ENCODE data around the gene C4orf51.
"Not testable (repeated sequence)": the region's sequence is repeated elsewhere in the genome, so short reads cannot be mapped to it uniquely, and the experiment has no call there.

The C4orf51 gene

DNA sequence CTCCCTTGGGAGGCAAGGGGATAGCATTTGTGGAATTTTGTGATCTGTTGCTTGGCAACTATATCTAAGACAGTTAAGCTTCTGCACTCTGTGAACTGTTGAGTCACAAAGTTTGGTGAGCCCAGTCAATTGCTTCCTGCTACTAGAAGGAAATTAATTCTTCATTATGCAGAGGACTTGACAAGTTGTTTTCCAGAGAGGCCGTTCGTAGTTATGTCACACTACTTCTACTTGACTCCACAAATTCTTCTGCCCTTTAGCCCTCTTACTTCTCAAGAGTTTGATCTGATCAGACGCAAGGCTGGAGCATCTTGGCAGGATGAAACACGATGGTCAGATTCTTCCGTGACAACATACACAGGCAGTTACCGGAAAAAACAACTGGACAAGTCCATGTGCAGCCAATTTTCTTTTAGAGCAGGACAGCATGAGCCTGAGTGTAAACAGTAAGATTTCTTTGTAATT, at the start of gene C4orf51:
TSS of gene C4orf51 (plus strand) at position 156 of the 465 bp plus-strand sequence. CDS start at position 214, 58 bp downstream.
- DNase-seq, result no peak

DNA sequence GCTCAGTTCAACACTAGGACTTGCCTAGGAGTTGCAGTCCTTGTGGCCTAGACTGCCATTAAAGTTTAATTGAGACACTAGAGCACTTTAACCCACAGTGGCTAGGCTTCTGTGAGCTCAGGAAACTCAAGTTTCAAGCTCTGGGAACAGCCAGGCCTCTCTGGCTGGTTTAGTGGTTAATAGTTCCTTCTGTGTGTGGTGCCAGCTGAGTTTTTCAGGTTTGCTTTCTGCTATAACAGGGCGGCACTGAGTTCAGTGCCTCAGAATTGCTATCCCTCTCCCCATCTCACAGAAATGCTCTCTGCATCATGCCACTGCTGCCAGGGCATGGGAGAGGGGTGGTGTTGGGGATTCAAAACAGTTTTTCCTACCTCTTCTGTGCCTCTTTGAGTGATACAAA, 44.8 kb upstream of the C4orf51 start:
- DNase-seq, result no peak

DNA sequence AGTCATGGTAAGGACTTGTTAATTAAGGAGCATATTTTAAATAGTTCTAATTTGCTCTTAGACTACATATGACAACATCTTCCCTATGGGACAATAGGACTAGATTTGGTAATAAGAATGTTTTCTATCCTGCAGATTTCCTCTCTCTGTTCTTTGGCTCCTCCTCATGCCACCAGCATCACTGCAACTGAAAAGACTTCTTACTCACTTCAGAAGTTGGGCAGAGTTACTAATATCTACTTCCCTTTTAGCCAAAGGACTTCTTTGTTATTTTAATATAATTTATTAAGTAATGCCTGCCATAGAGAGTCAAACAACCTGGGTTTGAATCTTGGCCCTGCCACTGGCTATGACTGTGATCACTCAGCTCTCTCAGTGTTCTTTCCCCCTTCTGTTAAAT, 44.3 kb upstream of the C4orf51 start:
- DNase-seq, result no peak

DNA sequence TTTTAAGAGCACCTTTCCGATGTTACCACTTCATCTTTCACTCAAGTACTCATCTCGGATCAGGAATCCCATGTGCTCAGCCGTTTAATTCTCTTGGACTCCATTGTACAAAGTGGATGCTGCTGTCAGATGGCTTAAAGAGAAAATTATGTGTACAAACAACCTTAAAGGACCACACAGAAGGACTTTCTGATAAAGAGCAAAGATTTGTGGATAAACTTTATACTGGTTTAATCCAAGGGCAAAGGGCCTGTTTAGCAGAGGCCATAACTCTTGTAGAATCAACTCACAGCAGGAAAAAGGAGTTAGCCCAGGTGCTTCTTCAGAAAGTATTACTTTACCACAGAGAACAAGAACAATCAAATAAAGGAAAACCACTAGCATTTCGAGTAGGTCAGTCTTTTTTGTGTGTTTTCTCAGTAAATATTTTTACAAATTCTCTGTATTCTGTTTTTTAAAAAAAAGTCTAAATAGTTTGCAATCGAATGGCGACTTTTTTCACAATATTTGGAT, 40.7 kb upstream of the C4orf51 start:
- no peak for DNase-seq

DNA sequence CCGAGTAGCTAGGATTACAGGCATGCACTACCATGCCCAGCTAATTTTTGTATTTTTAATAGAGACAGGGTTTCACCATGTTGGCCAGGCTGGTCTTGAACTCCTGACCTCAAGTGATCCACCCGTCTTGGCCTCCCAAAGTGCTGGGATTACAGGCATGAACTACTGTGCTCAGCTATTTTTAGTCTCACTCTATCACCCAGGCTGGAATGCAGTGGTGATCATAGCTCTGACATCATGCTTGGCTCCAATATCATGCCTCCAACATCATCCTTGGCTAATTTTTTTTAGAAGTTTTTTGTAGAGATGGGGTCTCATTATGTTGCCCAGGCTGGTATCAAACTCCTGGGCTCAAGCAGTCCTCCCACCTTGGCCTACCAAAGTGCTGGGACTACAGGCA, 39.7 kb upstream of the C4orf51 start:
- DNase-seq, result not testable (repeated sequence)

DNA sequence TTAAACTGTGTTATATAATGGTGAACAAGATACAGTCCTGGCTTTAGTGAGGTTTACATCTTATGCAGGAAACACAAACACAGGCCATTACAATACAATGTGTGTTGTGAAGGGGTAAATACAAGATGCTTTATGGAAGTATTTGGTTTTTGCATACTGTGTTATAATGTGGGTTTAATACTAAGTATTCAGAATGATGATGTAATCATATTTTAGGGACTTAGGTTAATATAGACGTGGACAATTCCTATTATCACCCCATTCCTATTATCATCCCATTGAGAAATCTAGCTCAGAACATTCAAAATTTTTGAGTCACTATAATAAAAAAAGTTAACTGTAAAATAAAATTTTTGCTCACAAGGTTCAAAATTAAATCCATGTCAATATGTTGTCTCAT, 36.7 kb upstream of the C4orf51 start:
- no peak for DNase-seq

DNA sequence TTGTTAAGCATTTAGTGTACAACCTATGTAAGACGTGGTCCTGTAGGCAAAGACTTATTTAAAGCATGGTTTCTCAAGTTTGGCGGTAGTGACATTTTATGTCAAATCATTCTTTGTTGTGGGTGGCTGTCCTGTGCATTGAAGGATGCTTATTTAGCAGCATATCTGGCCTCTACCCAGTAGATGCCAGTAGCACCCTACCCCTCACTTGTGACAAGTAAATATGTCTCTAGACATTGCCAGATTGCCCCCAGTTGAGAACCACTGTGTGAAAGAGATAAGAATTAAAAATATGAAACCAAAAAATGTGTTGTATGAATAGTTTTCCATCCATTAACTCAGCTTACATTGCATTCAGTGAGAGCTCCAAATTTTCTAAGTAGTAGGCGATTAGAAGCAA, 35.2 kb upstream of the C4orf51 start:
- DNase-seq, result no peak

DNA sequence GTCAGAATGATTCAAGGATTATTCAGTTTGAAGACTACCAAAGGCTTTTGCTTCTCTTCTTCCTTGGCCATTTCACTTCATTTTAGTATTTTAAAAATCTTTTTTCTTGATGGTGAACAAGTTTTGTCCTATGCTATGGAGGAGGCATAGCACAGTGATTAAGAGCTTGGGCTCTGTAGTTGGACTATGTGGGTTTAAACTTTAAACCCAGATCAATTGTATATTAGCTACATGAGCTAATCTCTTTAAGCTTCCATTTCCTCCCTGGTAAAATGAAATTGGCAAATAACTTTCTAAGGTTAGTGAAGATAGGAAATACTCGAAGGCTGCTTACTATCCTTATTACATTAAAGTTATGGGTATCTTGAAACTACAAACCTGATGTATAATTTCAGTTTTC, 23.8 kb upstream of the C4orf51 start:
- DNase-seq, result no peak

DNA sequence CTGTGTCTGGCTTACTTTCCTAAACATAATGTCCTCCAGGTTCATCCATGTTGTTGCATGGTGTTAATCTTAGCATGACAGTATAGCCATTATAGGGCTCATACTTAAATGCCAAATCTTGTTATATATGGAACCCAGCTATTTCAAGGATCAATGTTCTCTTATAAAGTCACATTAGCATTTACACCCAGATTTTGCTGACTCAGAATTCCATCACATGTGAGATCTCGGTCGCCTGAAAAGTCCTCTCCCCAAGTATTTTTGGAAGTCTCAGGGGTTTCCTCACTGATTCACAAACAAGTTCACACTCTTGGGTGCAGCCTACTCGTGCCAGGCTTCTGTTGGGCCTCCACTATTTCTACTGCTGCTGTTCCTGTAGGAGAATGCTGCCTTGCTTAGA, 19.9 kb upstream of the C4orf51 start:
- DNase-seq, result no peak

DNA sequence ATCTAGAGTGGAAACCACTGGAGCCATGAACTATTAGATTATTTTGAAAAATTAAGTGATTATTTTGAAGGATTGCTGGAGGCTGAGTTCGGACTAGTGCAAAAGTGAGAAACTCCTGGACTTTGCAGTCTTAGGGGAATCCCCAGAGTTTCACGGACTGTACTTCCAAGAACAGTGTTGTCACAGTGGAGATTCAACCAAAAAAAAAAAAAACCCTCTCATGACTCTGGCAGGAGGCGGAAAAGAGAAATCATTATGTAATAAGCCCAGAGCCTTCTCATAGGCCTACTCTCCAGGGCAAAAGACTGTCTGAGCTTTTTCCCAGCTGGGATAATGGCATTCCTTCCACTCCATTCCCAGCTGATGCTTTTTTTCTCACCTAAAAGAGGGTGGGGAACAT, 16.8 kb upstream of the C4orf51 start:
- no peak for DNase-seq

DNA sequence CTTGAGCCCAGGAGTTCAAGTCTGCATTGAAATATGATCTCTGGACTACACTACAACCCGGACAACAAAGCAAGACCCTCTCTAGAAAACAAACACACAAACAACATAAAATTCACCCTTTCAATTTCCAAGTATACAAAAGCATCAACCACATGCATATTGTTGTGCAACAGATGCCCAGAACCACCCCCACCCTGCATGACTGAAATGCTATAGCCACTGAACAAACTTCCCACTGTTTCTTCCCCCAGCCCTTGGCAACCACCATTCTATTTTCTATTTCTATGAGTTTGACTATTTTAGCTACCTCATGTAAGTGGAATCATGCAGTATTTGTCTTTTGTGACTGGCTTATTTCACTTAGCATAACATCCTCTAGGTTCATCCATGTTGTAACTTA, 14.2 kb upstream of the C4orf51 start:
- no peak for DNase-seq

DNA sequence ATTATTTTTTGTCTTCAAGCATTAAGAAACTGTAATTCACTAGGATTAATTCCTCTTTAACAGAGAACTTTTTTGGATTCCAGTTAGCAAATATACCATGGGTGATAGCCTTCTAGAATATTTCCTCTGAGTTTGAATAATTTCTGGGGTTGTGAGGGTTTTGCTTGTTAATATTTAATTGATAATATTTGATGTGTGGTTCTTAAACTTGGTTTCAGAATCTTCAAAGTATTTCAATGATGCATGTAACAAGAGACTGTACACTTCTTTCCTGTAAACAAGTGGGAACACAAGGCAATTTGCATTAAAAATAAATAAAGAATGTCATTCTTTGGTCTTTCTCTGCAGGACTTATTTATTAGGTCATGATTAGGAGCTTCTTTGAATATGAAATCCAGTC, 9.5 kb upstream of the C4orf51 start:
- DNase-seq, result no peak

DNA sequence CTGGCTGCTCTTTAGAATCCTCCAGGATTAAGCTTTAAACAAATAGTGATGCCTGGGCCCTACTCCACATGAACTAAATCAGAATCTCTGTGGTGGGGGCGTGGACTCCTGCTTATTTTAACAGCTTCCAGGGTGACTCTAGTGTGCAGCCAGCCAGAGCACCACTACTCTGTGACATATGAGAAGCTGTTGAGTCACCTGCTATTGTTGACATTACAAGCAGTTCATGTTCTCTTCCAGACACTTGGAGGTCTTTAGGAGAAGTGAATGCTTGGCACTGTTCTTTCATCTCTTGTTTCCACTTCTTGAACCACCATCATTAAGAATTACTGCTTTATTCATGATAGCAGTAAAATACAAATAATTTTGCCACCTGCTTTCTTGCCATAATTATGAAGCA, 426 bp upstream of the C4orf51 start:
- no peak for DNase-seq

DNA sequence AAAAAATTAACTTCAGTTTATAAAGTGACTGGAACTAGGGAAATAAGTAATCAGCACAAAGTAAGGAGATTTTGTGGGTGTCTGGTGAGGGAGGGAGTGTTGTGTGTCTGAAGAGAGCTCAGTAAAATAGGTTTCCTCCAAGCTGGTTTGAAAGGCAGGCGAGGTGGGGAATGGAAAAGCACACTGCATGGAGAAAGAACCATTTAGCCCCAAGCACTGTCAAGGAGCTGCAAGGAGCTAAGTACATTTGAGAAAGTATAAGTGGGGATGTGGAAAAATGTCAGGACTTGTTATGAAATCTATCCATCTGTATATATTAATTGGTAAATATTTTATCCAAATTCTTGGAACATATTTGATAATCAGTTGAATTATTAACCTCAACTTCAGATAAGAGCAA, 956 bp downstream of the C4orf51 start:
- no peak for DNase-seq

DNA sequence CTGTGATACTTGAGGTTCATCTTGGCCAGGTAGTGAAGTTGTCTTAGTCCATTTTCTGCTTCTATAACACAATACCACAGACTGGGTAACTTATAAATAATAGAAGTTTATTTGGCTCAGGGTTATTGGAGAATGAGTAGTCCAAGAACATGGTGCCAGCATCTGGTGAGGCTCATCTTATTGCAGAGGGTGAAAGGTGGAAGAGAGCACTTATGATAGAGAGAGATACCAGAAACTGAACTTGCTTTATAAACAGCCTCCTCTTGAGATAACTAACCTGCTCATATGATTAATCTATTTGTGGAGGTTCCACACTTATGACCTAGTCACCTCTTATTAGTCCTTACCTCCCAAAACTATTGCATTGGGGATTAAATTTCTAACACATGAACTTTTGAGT, 1.6 kb downstream of the C4orf51 start:
- no peak for DNase-seq

DNA sequence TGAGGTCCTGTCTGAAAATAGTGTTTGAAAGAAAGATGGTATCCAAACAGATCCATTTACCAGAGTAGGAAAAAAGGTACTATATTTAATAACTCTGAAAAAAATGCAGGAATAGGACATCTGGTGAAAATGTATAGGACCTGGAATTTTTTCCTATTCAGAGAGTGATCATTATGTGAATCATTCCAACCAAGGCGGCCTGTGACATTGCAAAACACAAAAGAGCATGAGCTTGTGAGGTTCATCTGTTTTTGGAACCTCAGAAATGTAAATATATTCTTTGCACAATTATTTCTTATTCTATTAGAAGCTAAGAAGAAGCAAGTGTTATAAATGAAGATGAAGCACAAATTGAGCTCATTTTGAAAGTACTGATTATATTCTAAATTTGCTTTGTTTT, 2.0 kb downstream of the C4orf51 start:
- DNase-seq, result no peak

DNA sequence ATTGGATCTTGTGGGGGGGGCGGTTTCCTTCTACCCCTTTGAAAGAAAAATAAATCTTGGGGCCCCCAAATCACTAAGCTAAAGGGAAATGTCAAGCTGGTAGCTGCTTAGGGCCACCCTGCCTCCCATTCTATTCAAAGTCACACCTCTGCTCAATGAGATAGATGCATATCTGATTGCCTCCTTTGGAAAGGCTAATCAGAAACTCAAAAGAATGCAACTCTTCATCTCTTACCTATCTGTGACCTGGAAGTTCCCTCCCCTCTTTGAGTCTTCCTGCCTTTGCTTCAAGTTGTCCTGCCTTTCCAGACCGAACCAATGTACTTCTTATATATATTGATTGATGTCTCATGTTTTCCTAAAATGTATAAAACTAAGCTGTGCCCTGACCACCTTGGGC, 7.0 kb downstream of the C4orf51 start:
- DNase-seq, result no peak

DNA sequence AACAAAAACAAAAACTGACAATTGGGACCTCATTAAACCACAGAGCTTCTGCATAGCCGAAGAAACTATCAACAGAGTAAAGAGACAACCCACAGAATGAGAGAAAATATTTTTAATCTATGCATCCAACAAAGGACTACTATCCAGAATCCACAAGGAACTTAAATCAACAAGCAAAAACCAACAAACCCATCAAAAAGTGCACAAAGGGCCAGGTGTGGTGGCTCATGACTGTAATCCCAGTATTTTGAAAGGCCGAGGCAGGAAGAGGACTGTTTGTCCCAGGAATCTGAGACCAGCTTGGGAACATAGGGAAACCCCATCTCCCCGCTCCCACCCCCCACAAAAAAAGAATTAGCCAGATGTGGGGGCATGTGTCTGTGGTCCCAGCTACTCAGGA, 10.7 kb downstream of the C4orf51 start:
- DNase-seq, result no peak

DNA sequence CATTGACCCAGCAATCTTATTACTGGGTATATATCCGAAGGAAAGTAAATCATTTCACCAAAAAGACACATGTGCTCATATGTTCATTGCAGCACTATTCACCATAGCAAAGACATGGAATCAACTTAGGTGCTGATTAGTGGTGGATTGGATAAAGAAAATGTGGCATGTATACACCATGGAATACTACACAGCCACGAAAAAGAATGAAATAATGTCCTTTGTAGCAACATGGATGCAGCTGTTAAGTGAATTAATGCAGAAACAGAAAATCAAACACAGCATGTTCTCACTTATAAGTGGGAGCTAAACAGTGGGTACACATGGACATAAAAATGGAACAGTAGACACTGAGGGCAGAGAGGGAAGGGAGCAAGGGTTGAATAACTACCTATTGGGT, 11.5 kb downstream of the C4orf51 start:
- not testable (repeated sequence) for DNase-seq

DNA sequence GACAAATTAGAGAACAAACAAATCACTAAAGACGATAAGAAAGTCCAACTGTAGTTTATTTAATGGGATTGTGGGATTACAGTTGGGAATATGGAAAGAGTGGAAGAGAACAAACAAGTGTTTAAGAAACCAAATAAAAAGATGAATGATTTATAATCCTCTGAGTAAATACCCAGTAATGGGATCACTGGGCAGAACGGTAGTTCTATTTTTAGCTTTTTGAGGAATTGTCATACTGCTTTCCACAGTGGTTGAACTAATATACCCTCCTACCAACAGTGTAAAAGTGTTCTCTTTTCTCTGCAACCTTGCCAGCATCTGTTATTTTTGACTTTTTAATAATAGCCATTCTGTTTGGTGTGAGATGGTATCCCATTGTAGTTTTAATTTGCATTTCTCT, 15.0 kb downstream of the C4orf51 start:
- DNase-seq, result no peak

DNA sequence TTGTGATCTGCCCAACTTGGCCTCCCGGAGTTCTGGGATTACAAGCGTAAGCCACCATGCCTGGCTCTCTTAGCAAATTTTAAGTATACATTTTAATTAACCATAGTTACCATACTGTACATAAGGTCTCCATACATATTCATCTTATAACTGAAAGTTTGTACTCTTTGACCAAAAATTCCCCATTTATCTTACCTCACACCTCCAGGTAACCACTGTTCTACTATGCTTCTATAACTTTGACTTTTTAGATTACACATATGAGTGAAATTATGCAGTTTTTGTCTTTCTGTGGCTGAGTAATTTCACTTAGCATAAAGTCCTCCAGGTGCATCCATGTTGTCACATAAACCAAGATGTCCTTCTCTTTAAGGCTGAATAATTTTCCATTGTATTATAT, 17.4 kb downstream of the C4orf51 start:
- no peak for DNase-seq

DNA sequence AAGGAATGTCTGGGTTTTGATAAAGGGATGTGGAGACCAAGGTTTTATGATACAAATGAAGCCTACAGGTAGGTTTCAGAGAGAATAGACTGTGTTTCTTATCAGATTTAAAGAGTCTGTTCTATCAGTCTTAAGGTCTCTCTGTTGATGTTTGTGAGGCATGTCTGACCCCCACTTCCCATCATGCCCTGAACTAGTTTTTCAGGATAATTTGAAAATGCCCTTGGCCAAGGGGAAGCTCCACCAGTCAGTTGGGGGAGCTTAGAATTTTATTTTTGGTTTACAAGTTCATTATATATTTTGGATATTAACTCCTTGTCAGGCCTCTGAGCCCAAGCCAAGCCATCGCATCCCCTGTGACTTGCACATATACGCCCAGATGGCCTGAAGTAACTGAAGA, 18.6 kb downstream of the C4orf51 start:
- DNase-seq, result no peak

DNA sequence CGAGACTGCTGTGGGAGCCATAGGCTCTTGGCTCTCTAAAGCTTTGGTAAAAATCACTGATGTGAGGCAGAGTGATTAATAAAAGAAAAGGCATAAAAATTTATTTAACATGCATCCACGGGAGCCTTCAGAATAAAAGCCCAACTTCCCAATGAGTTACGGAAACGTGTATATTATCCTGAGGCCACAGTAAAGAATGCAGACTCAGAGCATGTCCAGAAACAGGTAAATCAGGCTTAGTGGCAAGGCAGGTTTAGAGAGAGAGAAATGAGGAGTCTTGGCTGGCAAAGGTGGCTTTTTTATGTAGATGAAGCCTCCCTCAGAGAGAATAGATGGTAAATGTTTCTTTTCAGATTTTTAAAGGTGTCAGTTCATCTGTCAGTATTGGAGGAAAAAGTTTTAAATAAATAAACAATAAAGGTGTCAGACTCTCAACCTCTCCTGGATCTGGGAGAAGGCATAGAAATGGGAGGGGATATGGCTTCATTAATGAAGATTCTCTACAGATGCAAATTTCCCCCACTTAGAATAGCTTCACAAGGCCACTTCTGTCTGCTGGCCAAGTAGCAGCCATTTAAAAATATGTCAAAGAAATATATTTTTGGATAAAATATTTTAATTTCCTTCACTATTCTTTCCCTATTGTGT, 24.0 kb downstream of the C4orf51 start:
- no peak for DNase-seq

DNA sequence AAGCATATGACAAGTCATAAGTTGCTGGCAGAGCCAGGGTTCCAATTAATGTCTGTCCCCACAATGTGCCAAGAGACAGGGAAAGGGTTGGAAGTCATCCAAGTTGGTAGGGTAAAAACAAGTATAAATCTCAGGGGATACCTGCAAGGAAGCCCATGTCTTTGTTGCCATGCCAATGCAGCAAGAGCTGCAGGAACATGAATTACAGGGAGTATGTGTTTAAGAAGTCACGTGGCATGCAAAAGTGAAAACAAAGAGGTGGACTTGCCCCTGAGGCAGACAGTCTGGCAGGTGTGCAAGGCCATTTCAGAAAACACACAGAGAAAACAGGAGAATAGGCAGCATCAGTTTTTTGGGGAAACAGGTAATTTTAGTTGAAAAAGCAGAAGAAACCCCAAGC, 29.4 kb downstream of the C4orf51 start:
- no peak for DNase-seq

DNA sequence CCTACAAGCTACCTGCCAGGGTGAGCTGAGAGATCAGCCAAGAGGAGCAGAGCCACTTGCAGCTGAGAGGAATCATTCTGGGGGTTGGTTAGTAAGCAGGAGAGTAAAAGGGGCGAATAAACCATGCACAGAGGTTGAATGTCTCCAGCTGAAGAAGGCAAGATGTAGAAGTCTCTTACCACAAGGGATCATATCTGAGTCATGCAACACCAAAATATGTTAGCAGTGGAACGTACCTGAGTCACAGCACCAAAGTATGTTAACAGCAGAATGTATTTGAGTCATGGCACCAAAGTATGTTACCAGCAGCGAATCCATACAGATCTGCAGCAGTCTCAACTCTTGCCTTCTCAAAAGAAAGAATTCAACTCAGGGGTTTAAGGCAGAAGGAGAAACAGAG, 29.9 kb downstream of the C4orf51 start:
- no peak for DNase-seq

Measured in GDM1 (cell line).